GM13977 (cell line): ENCODE results near the gene NCR3LG1.

Experiments
- DNase-seq: peaks from one replicate; pipeline ENCODE4 v3.0.0; 2012; ENCODE audit warnings: low spot score
- in situ Hi-C: fragments of 300-500 bp; cut with MboI; formaldehyde crosslinking; loops from one replicate; pipeline ENCODE4 v1.12.0; 2022; ENCODE audit warnings: low sequenced_read_pairs, low pct_unique_long_range_greater_than_20kb, mixed read lengths, inconsistent platforms; ENCODE audit not compliant: unreplicated experiment
- TF ChIP-seq, protein P1 (sequence below): IDR thresholded peaks from 2 replicates; pipeline ENCODE4 v1.5.1; 2012; ENCODE audit warnings: mild to moderate bottlenecking, control low read depth; ENCODE audit not compliant: insufficient read depth; ENCODE audit errors: extremely low read depth, missing control alignments

NCR3LG1 gene

DNA sequence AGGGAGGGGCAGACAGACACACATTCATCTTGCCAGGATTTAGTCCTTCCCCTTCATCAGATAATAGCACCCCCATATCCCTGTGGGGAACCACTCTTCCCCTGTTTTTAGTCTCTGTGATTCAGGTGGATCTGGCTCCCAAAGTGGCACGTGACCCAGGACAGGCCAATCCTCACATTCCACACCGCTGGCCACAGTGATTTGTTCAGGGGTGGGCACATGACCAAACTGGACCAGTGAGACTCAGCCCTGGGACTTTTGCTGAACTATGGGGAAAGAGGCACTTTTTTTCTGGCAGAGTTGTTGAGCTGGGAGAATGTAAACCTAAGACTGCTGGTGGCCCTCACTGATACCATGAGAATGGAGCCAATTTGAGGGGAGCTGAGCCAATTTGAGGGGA, 56.0 kb downstream of the NCR3LG1 start:
- no peak for DNase-seq
- TF ChIP-seq, protein P1, sequence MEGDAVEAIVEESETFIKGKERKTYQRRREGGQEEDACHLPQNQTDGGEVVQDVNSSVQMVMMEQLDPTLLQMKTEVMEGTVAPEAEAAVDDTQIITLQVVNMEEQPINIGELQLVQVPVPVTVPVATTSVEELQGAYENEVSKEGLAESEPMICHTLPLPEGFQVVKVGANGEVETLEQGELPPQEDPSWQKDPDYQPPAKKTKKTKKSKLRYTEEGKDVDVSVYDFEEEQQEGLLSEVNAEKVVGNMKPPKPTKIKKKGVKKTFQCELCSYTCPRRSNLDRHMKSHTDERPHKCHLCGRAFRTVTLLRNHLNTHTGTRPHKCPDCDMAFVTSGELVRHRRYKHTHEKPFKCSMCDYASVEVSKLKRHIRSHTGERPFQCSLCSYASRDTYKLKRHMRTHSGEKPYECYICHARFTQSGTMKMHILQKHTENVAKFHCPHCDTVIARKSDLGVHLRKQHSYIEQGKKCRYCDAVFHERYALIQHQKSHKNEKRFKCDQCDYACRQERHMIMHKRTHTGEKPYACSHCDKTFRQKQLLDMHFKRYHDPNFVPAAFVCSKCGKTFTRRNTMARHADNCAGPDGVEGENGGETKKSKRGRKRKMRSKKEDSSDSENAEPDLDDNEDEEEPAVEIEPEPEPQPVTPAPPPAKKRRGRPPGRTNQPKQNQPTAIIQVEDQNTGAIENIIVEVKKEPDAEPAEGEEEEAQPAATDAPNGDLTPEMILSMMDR: no peak
- in situ Hi-C loops: no loop called here

DNA sequence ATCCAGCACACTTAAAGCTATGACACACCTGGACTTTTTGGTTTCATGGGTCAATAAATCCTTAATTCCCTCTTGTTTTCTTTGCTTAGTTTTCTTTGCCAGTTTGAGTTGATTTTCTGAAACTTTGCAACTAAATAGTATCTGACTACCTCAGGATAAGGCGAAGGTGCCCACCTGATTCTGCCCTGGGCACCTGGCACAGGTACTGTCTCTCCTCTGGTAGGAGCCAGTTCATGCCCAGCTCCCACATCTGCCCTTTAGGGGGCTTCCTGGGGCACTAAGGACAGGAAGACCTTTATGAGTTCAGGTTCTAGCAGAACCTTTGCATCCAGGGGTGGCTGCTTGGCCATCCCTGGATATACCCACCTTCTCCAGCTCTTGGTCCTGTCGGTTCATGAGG, 56.4 kb downstream of the NCR3LG1 start:
- in situ Hi-C loops: no loop called here
- DNase-seq: no peak
- TF ChIP-seq, protein P1: no peak

DNA sequence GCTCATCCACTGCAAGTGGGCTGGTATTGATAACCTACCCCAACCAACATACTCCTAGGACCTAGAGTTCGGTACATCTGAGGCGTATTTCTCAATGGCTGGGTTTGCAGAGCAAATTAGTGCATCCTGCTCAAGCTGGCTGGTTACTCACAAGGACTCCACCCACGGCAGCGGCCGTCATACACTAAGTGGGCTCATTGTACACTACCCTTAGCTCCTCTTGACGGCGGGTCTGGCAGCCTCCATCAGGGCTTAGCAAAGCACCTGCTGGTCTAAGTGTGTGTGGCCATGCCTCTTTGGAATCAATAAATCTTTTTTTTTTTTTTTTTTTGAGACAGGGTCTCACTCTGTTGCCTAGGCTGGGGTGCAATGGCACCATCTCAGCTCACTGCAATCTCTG, 57.0 kb downstream of the NCR3LG1 start:
- TF ChIP-seq, protein P1: no peak
- in situ Hi-C loops: no loop called here
- DNase-seq: no peak

DNA sequence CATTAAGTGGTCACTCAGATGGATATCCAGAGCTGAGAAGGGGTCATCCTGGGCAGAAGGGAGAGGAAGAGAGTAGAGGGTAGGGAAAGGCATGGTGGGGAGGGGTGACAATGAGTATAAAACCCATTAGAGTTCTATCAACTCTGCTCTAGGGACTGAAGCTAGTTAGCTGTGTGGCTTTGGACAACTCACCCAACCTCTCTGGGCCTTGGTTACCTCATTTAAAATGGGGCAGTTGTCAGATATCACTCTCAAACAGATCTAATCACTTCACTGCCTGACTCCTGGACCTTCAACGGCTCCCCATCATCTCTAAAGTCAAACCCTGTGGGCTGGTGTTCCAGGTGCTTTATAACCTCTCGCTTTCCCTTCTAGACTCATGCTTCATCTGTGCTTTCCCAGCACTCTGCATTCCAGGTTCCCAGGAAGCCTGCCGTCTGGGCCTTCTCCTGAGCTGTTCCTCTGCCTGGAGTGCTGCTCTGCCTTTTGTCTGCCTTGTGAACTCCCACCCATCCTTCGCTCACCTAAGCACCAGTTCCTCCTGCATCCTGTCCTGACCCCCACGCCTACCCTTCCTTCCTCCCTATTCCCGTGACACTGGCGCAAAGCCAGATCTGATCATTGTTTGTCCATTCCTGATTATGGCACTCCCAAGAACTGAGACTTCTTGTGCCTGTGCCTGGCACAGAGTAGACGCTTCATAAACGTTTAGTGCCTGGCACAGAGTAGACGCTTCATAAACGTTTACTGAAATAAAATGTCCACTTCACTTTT, 59.2 kb downstream of the NCR3LG1 start:
- in situ Hi-C loops: no loop called here
- DNase-seq: no peak
- TF ChIP-seq, protein P1: no peak

DNA sequence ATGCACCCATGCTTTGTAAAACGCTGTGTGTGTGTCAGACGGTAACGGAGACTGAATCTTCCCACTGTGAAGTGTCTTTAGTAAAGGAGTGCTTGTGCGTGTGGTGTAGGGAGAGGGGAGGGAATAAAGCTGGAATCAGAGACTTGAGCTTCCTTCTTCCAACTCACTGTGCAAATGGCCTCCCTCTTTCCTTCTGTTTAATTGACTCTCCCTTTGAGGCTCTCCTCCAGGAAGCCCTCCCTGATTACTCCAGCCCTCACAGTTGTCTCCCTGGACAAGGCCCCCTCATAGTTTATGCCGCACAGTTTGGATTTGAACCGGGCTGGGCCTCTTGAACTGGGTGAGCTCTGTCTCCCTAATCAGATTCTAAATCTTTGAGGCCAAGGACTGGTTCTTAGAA, 59.8 kb downstream of the NCR3LG1 start:
- TF ChIP-seq, protein P1: no peak
- no peak for DNase-seq
- in situ Hi-C loops: no loop called here

DNA sequence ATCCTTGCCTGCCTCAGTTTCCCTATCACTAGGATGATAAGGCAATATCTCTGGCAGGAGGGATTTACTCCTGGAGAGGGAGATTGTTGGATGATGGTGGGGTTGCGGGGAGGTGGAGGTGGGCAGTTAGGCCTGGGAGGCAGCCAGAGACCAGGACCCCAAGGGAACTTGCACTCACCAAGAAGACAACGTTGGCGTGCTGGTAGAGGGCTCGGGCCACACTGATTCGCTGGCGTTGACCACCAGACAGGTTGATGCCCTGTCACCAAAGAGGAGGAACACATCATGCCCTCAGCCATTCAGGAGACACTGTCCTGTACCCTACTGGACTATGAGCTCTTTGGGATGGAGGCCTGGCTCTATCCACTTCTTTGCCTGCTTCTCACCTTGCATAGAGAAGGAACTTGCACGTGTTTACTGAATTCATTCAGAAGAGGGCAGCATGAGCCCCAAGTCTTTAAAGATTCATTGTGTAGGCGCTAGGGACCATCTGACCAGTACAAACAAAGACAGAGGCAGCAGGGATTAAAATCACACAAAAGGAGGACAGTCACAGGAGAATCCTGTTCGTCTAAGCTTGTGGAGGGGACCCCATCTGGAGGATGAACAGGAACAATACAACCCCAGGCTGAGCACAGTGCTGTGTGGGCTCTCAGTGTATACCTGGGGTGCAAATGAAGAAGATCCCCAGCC, 61.0 kb downstream of the NCR3LG1 start:
- DNase-seq: no peak
- TF ChIP-seq, protein P1: no peak
- in situ Hi-C loops: no loop called here
